Measurements from ENCODE around the gene PLIN3.
"Not testable (repeated sequence)": the region's sequence is repeated elsewhere in the genome, so short reads cannot be mapped to it uniquely, and the experiment has no call there.

PLIN3 gene

DNA sequence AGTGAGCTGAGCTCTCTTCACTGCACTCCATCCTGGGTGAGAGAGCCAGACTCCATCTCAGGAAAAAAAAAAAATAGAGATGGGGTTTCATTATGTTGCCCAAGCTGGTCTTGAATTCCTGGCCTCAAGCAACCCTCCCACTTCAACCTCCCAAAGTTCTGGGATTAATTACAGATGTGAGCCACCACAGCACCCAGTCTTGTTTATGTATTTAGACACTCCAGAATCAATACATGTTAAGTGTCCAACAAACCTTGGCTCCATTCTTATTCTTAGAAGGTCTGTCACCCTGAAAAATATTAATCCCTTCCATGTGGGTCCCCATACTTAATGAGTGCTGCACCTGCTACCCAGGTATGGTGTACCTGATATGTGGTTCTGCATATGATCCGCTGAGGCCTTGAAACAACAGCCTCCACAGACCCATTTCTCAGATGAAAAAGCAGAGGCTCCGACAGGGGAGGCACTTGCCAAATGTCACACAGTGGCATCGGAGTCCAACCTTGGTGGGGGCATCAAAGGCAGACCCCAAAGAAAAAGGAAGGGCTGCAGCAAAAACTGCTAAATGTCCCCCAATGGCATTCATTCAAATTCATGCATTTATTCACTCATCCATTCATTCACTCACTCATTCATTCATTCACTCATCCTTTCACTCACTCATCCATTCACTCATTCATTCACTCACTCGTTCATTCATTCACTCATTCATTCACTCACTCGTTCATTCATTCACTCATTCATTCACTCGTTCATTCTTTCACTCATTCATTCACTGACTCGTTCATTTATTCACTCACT, 52.6 kb downstream of the PLIN3 start:
- DNase-seq: peak in 2 of 3 donors; percentile 15 to 43
- WGBS (ENCODE audit: insufficient coverage): 64% methylated on average over 5 of the region's 7 CpGs
- Histone ChIP-seq H3K27me3 (replicated peaks in 2 of 5; ENCODE audit: control insufficient read depth in 4 of 5, insufficient read depth in 5 of 5, low read length in 4 of 5) (no peaks in the 10 kb centered on the region), H3K9me3 (ENCODE audit: control extremely low read depth in 1 of 5, control insufficient read depth in 4 of 5, insufficient read depth in 2 of 5, low read depth in 1 of 5, low read length in 4 of 5) (no peaks in the 10 kb centered on the region), H3K4me3 (ENCODE audit: control insufficient read depth in 1 of 7, extremely low read depth in 1 of 7, insufficient read depth in 4 of 7, low read depth in 2 of 7, low read length in 6 of 7) (peak overlapping the region in 2 of 7 experiments; percentile 72 to 81), H3K4me1 (ENCODE audit: control extremely low read depth in 1 of 4, control insufficient read depth in 4 of 4, insufficient read depth in 4 of 4, low read length in 3 of 4) (peaks cover 0 to 13% (median 10%) of the 10 kb centered on the region in 4 experiments), H3K36me3 (ENCODE audit: control insufficient read depth in 4 of 4, insufficient read depth in 4 of 4, low read length in 3 of 4) (peaks cover 3 to 29% (median 16%) of the 10 kb centered on the region in 4 experiments), H3K27ac (ENCODE audit: insufficient read depth in 1 of 2, low read depth in 1 of 2, low read length in 2 of 2, poor library complexity in 1 of 2, severe bottlenecking in 2 of 2) (no peak overlapping the region)
- CTCF ChIA-PET: interaction anchor here (1.9 kb wide), 1 partner anchor 9 kb away, joined by 8 read pairs; no protein-coding TSS in a partner anchor
- POLR2A ChIA-PET: interaction anchor here (0.6 to 0.7 kb wide), 2 partner anchors 17 to 33 kb away, joined by 3 to 4 read pairs; partner anchors contain the start of gene TICAM1

DNA sequence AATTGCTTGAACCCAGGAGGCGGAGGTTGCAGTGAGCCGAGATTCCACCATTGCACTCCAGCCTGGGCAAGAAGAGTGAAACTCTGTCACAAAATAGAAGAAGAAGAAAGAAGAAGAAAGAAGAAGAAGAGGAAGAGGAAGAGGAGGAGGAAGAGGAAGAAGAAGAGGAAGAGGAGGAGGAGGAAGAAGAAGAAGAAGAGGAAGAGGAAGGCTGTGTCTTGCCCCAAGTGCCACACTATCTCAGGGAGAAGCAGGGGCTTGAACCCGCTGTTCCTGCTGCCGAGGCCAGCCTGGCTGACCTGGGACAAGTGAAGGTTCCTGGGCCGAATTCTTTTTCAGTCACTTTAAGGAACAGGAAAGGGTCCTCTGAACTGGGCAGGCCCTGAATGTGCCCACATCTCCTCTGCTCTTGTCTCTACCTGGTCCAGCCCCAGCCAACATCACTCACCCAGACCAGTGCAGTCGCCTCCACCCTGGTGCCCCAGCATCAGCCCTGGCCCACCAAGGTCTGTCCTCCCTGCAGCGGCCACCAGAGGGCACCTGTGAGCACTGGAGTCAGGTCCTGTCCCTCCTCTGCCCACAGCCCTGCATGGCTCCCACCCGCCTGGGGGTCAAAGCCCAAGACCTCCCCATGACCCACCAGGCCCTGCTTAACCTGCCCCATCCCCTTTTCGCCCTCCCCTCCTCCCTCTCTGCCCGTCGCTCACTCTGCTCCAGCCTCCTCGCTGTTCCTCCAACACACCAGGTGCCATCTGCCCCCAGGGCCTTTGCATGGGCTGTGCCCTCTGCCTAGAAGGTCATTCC, 55.9 kb downstream of the PLIN3 start:
- POLR2A ChIA-PET: no interaction called here
- 73% methylated on average over 12 of the region's 12 CpGs for WGBS (ENCODE audit: insufficient coverage)
- DNase-seq: peak; percentile 58 to 79 (median 74)
- Histone ChIP-seq H3K4me3 (ENCODE audit: control insufficient read depth in 1 of 7, extremely low read depth in 1 of 7, insufficient read depth in 4 of 7, low read depth in 2 of 7, low read length in 6 of 7) (no peak overlapping the region), H3K36me3 (ENCODE audit: control insufficient read depth in 4 of 4, insufficient read depth in 4 of 4, low read length in 3 of 4) (peaks cover 0 to 6% (median under 1%) of the 10 kb centered on the region in 4 experiments), H3K4me1 (ENCODE audit: control extremely low read depth in 1 of 4, control insufficient read depth in 4 of 4, insufficient read depth in 4 of 4, low read length in 3 of 4) (peaks cover 0 to 33% (median 13%) of the 10 kb centered on the region in 4 experiments), H3K9me3 (ENCODE audit: control extremely low read depth in 1 of 5, control insufficient read depth in 4 of 5, insufficient read depth in 2 of 5, low read depth in 1 of 5, low read length in 4 of 5) (no peaks in the 10 kb centered on the region), H3K27ac (ENCODE audit: insufficient read depth in 1 of 2, low read depth in 1 of 2, low read length in 2 of 2, poor library complexity in 1 of 2, severe bottlenecking in 2 of 2) (no peak overlapping the region), H3K27me3 (replicated peaks in 2 of 5; ENCODE audit: control insufficient read depth in 4 of 5, insufficient read depth in 5 of 5, low read length in 4 of 5) (no peaks in the 10 kb centered on the region)
- CTCF ChIA-PET: interaction anchor here (0.6 to 5.9 kb wide), 7 partner anchors 11 to 101 kb away, joined by 4 to 102 read pairs (median 30); partner anchors contain the start of gene TICAM1

DNA sequence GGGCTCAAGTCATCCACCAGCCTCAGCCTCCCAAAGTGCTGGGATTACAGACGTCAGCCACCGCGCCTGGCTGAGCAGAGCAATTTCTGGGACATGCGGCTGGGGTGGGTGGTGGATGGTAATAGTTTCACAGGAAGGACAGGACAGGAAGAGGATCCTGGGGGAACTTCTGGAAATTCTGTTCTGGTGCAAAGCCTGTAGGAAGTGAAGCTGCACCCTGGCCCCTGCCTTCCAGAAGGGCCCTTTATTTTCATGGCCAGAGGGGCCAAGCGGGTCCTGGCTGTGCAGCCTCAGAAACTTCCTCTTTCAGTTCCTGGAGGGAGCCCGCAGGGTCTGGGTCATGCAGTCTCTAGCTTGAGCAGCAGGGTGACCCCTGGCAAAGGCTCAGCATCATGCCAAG, 60.3 kb downstream of the PLIN3 start:
- 42% methylated on average over 3 of the region's 6 CpGs for WGBS (ENCODE audit: insufficient coverage)
- ChIA-PET POLR2A (no interaction called here), CTCF (interaction anchor here (0.9 to 8.9 kb wide), 6 partner anchors 8 to 226 kb away, joined by 3 to 102 read pairs (median 38); partner anchors contain the start of gene TICAM1)
- Histone ChIP-seq H3K36me3 (ENCODE audit: control insufficient read depth in 4 of 4, insufficient read depth in 4 of 4, low read length in 3 of 4) (no peaks in the 10 kb centered on the region), H3K27me3 (replicated peaks in 2 of 5; ENCODE audit: control insufficient read depth in 4 of 5, insufficient read depth in 5 of 5, low read length in 4 of 5) (no peaks in the 10 kb centered on the region), H3K4me1 (ENCODE audit: control extremely low read depth in 1 of 4, control insufficient read depth in 4 of 4, insufficient read depth in 4 of 4, low read length in 3 of 4) (peaks cover 0 to 22% (median 3%) of the 10 kb centered on the region in 4 experiments), H3K4me3 (ENCODE audit: control insufficient read depth in 1 of 7, extremely low read depth in 1 of 7, insufficient read depth in 4 of 7, low read depth in 2 of 7, low read length in 6 of 7) (no peak overlapping the region), H3K9me3 (ENCODE audit: control extremely low read depth in 1 of 5, control insufficient read depth in 4 of 5, insufficient read depth in 2 of 5, low read depth in 1 of 5, low read length in 4 of 5) (no peaks in the 10 kb centered on the region), H3K27ac (ENCODE audit: insufficient read depth in 1 of 2, low read depth in 1 of 2, low read length in 2 of 2, poor library complexity in 1 of 2, severe bottlenecking in 2 of 2) (no peak overlapping the region)
- peak in 2 of 3 donors; percentile 56 for DNase-seq

DNA sequence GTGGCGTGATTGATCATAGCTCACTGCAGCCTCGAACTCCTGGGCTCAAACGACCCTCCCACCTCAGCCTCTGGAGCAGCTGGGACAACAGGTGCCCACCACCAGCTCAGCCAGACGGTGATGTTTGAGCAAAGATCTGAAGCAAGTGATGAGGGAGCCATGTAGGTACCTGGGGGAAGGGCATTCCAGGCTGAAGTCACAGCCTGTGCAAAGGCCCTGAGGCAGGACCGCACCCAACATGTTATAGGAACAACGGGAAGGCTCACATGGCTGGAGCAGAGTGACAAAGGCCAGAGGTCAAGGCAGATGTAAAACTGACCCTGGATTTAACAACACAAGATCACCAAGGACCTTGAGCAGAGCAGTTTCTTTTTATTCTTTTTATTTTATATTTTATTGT, 61.1 kb downstream of the PLIN3 start:
- H3K4me1 ChIP-seq (ENCODE audit: control extremely low read depth in 1 of 4, control insufficient read depth in 4 of 4, insufficient read depth in 4 of 4, low read length in 3 of 4): peaks cover 0 to 20% (median 3%) of the 10 kb centered on the region in 4 experiments
- H3K27me3 ChIP-seq (replicated peaks in 2 of 5; ENCODE audit: control insufficient read depth in 4 of 5, insufficient read depth in 5 of 5, low read length in 4 of 5): no peaks in the 10 kb centered on the region
- CTCF ChIA-PET: interaction anchor here (0.9 to 8.9 kb wide), 7 partner anchors 11 to 227 kb away, joined by 3 to 102 read pairs (median 7); partner anchors contain the start of gene TICAM1
- WGBS (ENCODE audit: insufficient coverage): 89% methylated on average over 6 of the region's 6 CpGs
- no peak overlapping the region for H3K4me3 ChIP-seq (ENCODE audit: control insufficient read depth in 1 of 7, extremely low read depth in 1 of 7, insufficient read depth in 4 of 7, low read depth in 2 of 7, low read length in 6 of 7)
- H3K27ac ChIP-seq (ENCODE audit: insufficient read depth in 1 of 2, low read depth in 1 of 2, low read length in 2 of 2, poor library complexity in 1 of 2, severe bottlenecking in 2 of 2): no peak overlapping the region
- DNase-seq: no peak
- POLR2A ChIA-PET: interaction anchor here (0.6 kb wide), 1 partner anchor 720 kb away, joined by 3 read pairs; no protein-coding TSS in a partner anchor
- no peaks in the 10 kb centered on the region for H3K9me3 ChIP-seq (ENCODE audit: control extremely low read depth in 1 of 5, control insufficient read depth in 4 of 5, insufficient read depth in 2 of 5, low read depth in 1 of 5, low read length in 4 of 5)
- H3K36me3 ChIP-seq (ENCODE audit: control insufficient read depth in 4 of 4, insufficient read depth in 4 of 4, low read length in 3 of 4): no peaks in the 10 kb centered on the region

DNA sequence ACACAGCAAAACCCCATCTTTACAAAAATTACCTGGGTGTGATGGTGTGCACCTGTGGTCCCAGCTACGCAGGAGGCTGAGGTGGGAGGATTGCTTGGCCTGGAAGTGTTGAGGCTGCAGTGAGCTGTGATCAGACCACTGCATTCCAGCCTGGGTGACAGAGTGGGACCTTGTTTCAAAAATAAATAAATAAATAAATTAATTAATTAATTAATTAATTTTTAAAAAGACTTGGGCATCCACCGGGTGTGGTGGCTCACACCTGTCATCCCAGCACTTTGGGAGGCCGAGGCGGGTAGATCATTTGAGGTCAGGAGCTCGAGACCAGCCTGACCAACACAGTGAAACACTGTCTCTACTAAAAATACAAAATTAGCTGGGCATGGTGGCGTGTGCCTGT, 62.3 kb downstream of the PLIN3 start:
- H3K9me3 ChIP-seq (ENCODE audit: control extremely low read depth in 1 of 5, control insufficient read depth in 4 of 5, insufficient read depth in 2 of 5, low read depth in 1 of 5, low read length in 4 of 5); H3K27me3 ChIP-seq (replicated peaks in 2 of 5; ENCODE audit: control insufficient read depth in 4 of 5, insufficient read depth in 5 of 5, low read length in 4 of 5); DNase-seq; H3K36me3 ChIP-seq (ENCODE audit: control insufficient read depth in 4 of 4, insufficient read depth in 4 of 4, low read length in 3 of 4); H3K4me3 ChIP-seq (ENCODE audit: control insufficient read depth in 1 of 7, extremely low read depth in 1 of 7, insufficient read depth in 4 of 7, low read depth in 2 of 7, low read length in 6 of 7); H3K27ac ChIP-seq (ENCODE audit: insufficient read depth in 1 of 2, low read depth in 1 of 2, low read length in 2 of 2, poor library complexity in 1 of 2, severe bottlenecking in 2 of 2): not testable (repeated sequence)
- peaks cover 0 to 20% (median 3%) of the 10 kb centered on the region in 4 experiments for H3K4me1 ChIP-seq (ENCODE audit: control extremely low read depth in 1 of 4, control insufficient read depth in 4 of 4, insufficient read depth in 4 of 4, low read length in 3 of 4)
- WGBS (ENCODE audit: insufficient coverage): 100% methylated on average over 2 of the region's 6 CpGs
- ChIA-PET CTCF (interaction anchor here (0.6 to 8.9 kb wide), 11 partner anchors 10 to 367 kb away, joined by 3 to 75 read pairs (median 4); partner anchors contain the start of gene FEM1A), POLR2A (interaction anchor here (0.6 kb wide), 2 partner anchors 41 to 80 kb away, joined by 3 to 6 read pairs; no protein-coding TSS in a partner anchor)

DNA sequence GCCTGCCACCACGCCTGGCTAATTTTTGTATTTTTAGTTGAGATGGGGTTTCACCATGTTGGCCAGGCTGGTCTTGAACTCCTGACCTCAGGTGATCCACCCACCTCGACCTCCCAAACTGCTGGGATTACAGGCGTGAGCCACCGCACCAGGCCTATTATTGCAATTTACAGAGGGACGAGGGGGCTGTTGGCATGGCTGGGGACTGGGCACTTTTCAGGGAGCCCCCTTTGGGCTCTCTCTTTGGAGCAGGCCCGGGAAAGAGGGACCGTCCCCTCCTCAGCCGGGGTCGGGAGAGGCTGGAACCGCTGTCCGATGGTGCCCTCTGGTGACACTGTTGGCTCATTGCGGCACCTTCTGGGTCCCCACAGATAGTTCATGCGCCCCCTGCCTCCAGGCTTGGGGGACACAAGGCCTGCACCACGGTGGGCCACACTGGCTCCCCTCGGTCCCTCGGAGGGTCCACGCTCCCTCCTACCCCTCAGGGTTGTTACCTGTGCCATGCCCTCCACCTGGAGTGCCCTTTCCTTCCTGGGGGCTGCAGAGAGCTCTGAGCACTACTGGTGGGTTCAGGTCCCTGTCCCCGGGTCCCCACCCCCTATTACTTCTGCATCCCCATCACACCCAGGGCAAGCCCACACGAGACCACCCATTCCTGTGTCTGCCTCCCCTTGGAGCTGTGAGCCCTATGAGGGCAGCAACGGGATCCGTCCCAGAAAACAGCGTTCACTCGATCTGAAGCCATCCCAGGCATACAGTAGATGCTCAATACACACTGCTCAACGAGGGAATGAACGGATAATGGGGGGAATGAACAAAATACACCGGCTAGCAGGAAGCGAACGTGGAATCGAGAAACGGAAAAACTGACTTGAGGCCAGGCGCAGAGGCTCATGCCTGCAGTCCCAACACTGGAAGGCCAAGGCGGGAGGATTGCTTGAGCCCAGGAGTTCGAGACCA, 63.5 kb downstream of the PLIN3 start:
- ChIA-PET CTCF (interaction anchor here (1.0 to 8.9 kb wide), 8 partner anchors 9 to 223 kb away, joined by 3 to 75 read pairs (median 6); partner anchors contain the start of gene FEM1A), POLR2A (no interaction called here)
- peaks cover 0 to 20% (median 3%) of the 10 kb centered on the region in 4 experiments for H3K4me1 ChIP-seq (ENCODE audit: control extremely low read depth in 1 of 4, control insufficient read depth in 4 of 4, insufficient read depth in 4 of 4, low read length in 3 of 4)

More for the DNA sequence above, 63.5 kb downstream of the PLIN3 start:
- H3K36me3 ChIP-seq (ENCODE audit: control insufficient read depth in 4 of 4, insufficient read depth in 4 of 4, low read length in 3 of 4): no peaks in the 10 kb centered on the region
- H3K4me3 ChIP-seq (ENCODE audit: control insufficient read depth in 1 of 7, extremely low read depth in 1 of 7, insufficient read depth in 4 of 7, low read depth in 2 of 7, low read length in 6 of 7): peak overlapping the region in 1 of 7 experiments; percentile 8
- WGBS (ENCODE audit: insufficient coverage): 56% methylated on average over 30 of the region's 33 CpGs
- H3K27ac ChIP-seq (ENCODE audit: insufficient read depth in 1 of 2, low read depth in 1 of 2, low read length in 2 of 2, poor library complexity in 1 of 2, severe bottlenecking in 2 of 2): no peak overlapping the region
- no peaks in the 10 kb centered on the region for H3K27me3 ChIP-seq (replicated peaks in 2 of 5; ENCODE audit: control insufficient read depth in 4 of 5, insufficient read depth in 5 of 5, low read length in 4 of 5)
- DNase-seq: peak; percentile 76 to 83 (median 79)
- no peaks in the 10 kb centered on the region for H3K9me3 ChIP-seq (ENCODE audit: control extremely low read depth in 1 of 5, control insufficient read depth in 4 of 5, insufficient read depth in 2 of 5, low read depth in 1 of 5, low read length in 4 of 5)

Measured in common myeloid progenitor, CD34-positive (primary cell).